GM12873 (cell line): Measurements from ENCODE around the gene ABCC10.

Experiments
- CTCF ChIP-seq: IDR thresholded peaks from 2 replicates; pipeline ENCODE4 v1.5.1; 2012; ENCODE audit warnings: low read depth, mild to moderate bottlenecking, moderate library complexity, low read length, control low read depth; ENCODE audit not compliant: insufficient read depth; ENCODE audit errors: missing control alignments

ABCC10 gene

GRCh38 chr6:43492673-43493072 lies 65.3 kb downstream of the ABCC10 start:
- no peak for TF ChIP-seq CTCF

- no peak for TF ChIP-seq CTCF
These were observed 65.9 kb downstream of the ABCC10 start for GRCh38 chr6:43493230-43493629.

- no peak for TF ChIP-seq CTCF
These were observed 66.5 kb downstream of the ABCC10 start for GRCh38 chr6:43493833-43494232.

GRCh38 chr6:43494321-43494720 lies 67.0 kb downstream of the ABCC10 start:
- TF ChIP-seq CTCF = no peak

- TF ChIP-seq CTCF = no peak
These were observed 67.4 kb downstream of the ABCC10 start for GRCh38 chr6:43494766-43495165.

GRCh38 chr6:43495409-43495941 lies 68.1 kb downstream of the ABCC10 start:
- peak; percentile 18 for TF ChIP-seq CTCF

GRCh38 chr6:43496370-43497128 lies 69.2 kb downstream of the ABCC10 start:
- peak; percentile 64 for TF ChIP-seq CTCF
